Endothelial cell of umbilical vein (primary cell): ENCODE data around the gene PHF1. TPM values are rescaled to one million over a fixed set of nuclear protein-coding genes. Genes with fewer than 3 reads are reported as not detected.

Source experiments
- BruUV-seq: library from RNA; stranded (reverse); fragments of 400-500 nt; replicated peaks from 2 replicates; lab custom pipeline; 2021; lab: Mats Ljungman, UMichigan
- CTCF ChIA-PET: fragments of 300-600, 350-600 bp; sonication (Branson Sonifier 250); formaldehyde crosslinking; loops from one replicate; lab custom pipeline; 2021; ENCODE audit warnings: antibody characterized with exemption, inconsistent platforms; lab: Charles Lee
- POLR2A ChIA-PET: fragments of 300-600, 350-600 bp; sonication (Branson Sonifier 250); formaldehyde crosslinking; loops from one replicate; lab custom pipeline; 2021; ENCODE audit warnings: antibody characterized with exemption, inconsistent platforms; lab: Charles Lee
- DNase-seq: peaks from one replicate; pipeline ENCODE4 v3.0.0-alpha.2; 2011; ENCODE audit warnings: low read depth, low spot score
- FAIRE-seq: peaks from 2 replicates; lab custom pipeline; 2011; peaks lifted over from hg19 to GRCh38; lab: Jason Lieb, UNC
- H2AFZ ChIP-seq: 2 replicates; pipeline ENCODE4 v1.6.0; 2012; ENCODE audit warnings: low read depth, low read length, control low read depth, inconsistent platforms
- H3K27ac ChIP-seq: 2 replicates; pipeline ENCODE4 v1.5.1; 2011; ENCODE audit warnings: low read depth, mild to moderate bottlenecking, control low read depth, low read length, moderate library complexity; ENCODE audit not compliant: insufficient read depth
- H3K27me3 ChIP-seq, 2 experiments: 2 replicates each; pipeline versions ENCODE4 v1.6.0 to v1.6.1; 2011; ENCODE audit warnings: low read length in 2 of 2, mixed read lengths in 1 of 2; ENCODE audit not compliant: control insufficient read depth in 2 of 2, insufficient read depth in 2 of 2
- H3K36me3 ChIP-seq, 2 experiments: 2 replicates in 1 of 2; 3 replicates in 1 of 2; pipeline ENCODE4 v1.5.1; 2011; ENCODE audit warnings: low read length in 2 of 2, mild to moderate bottlenecking in 1 of 2, moderate library complexity in 1 of 2; ENCODE audit not compliant: control insufficient read depth in 2 of 2, insufficient read depth in 2 of 2; ENCODE audit errors: extremely low read depth in 1 of 2
- H3K4me1 ChIP-seq: 3 replicates; pipeline ENCODE4 v1.5.1; 2011; ENCODE audit warnings: mild to moderate bottlenecking, low read length; ENCODE audit not compliant: control insufficient read depth, insufficient read depth; ENCODE audit errors: extremely low read depth
- H3K4me2 ChIP-seq: 2 replicates; pipeline ENCODE4 v1.6.1; 2011; ENCODE audit warnings: low read length, control low read depth, mixed read lengths; ENCODE audit not compliant: insufficient read depth
- H3K4me3 ChIP-seq, 3 experiments: fragments of 200-600 bp in 1 of 3; sonication (generic), shearing (Covaris generic) in 1 of 3; replicated peaks in 1 of 3; 2 replicates each; pipeline ENCODE4 v1.5.1; 2011 to 2016; ENCODE audit warnings: control low read depth in 3 of 3, low read length in 3 of 3, mild to moderate bottlenecking in 2 of 3, inconsistent platforms in 1 of 3, low read depth in 1 of 3, moderate library complexity in 1 of 3; ENCODE audit not compliant: insufficient read depth in 1 of 3
- H3K79me2 ChIP-seq: 2 replicates; pipeline ENCODE4 v1.6.0; 2012; ENCODE audit warnings: low read length, inconsistent platforms; ENCODE audit not compliant: control insufficient read depth, insufficient read depth
- H3K9ac ChIP-seq: replicated peaks from 2 replicates; pipeline ENCODE3; 2011; ENCODE audit warnings: low read length, control low read depth; ENCODE audit not compliant: insufficient read depth; ENCODE audit errors: extremely low read depth
- H3K9me1 ChIP-seq: replicated peaks from 3 replicates; pipeline ENCODE4 v1.6.0; 2011; ENCODE audit warnings: mild to moderate bottlenecking, low read length; ENCODE audit not compliant: control insufficient read depth, insufficient read depth; ENCODE audit errors: extremely low read depth
- H3K9me3 ChIP-seq: replicated peaks from 2 replicates; pipeline ENCODE4 v1.5.1; 2012; ENCODE audit warnings: low read length, inconsistent platforms; ENCODE audit not compliant: control insufficient read depth, insufficient read depth
- H4K20me1 ChIP-seq: replicated peaks from 2 replicates; pipeline ENCODE3; 2011; ENCODE audit warnings: mild to moderate bottlenecking, low read length; ENCODE audit not compliant: control insufficient read depth, insufficient read depth; ENCODE audit errors: extremely low read depth
- CTCF ChIP-seq, 2 donors: IDR thresholded peaks; 1 replicate in 1 of 2; 2 replicates in 1 of 2; pipeline ENCODE4 v1.5.1; 2011; ENCODE audit warnings: low read length in 2 of 2, mild to moderate bottlenecking in 2 of 2, moderate library complexity in 2 of 2, control low read depth in 1 of 2, inconsistent platforms in 1 of 2, low read depth in 1 of 2; ENCODE audit not compliant: insufficient read depth in 1 of 2; ENCODE audit errors: extremely low read depth in 1 of 2
- EZH2 ChIP-seq: IDR thresholded peaks from 2 replicates; pipeline ENCODE4 v1.6.1; 2012; ENCODE audit warnings: borderline replicate concordance, low read depth, mild to moderate bottlenecking, moderate library complexity, low read length, inconsistent platforms; ENCODE audit not compliant: severe bottlenecking
- FOS ChIP-seq: IDR thresholded peaks from 2 replicates; pipeline ENCODE4 v1.6.1; 2011; ENCODE audit warnings: mild to moderate bottlenecking, low read length, moderate library complexity, borderline replicate concordance; ENCODE audit not compliant: insufficient read depth
- GATA2 ChIP-seq: IDR thresholded peaks from 2 replicates; pipeline ENCODE4 v1.7.0; 2011; ENCODE audit warnings: low read depth, mild to moderate bottlenecking, moderate library complexity, mixed read lengths, low read length; ENCODE audit not compliant: insufficient read length, insufficient read depth
- JUN ChIP-seq: IDR thresholded peaks from 2 replicates; pipeline ENCODE4 v1.6.1; 2011; ENCODE audit warnings: borderline replicate concordance, low read depth; ENCODE audit not compliant: insufficient read length, insufficient read depth
- MAX ChIP-seq: IDR thresholded peaks from 2 replicates; pipeline ENCODE4 v1.6.1; 2011; ENCODE audit not compliant: insufficient read depth, insufficient read length
- MYC ChIP-seq: IDR thresholded peaks from one replicate; pipeline ENCODE4 v1.6.1; 2011; ENCODE audit warnings: mild to moderate bottlenecking, low read depth, low read length
- POLR2A ChIP-seq: IDR thresholded peaks from 2 replicates; pipeline ENCODE4 v1.6.1; 2012; ENCODE audit warnings: low read depth, mild to moderate bottlenecking, control low read depth, low read length
- dilution Hi-C: fragments of 300-500 bp; cut with MboI; formaldehyde crosslinking; loops from one replicate; pipeline ENCODE4 v1.15.0; 2019; ENCODE audit warnings: low sequenced_read_pairs; ENCODE audit not compliant: extremely low pct_ligation_motif_present
- intact Hi-C: fragments of 100-400 bp; cut with micrococcal nuclease; formaldehyde crosslinking; loops from one replicate; pipeline ENCODE4 v1.10.0; 2022
- polyA plus RNA-seq, 4 experiments: library from polyadenylated mRNA; depleted of rRNA in 3 of 4; stranded (reverse) in 3 of 4; unstranded in 1 of 4; fragments of >200 nt; gene quantifications; 2 replicates each; pipeline versions ENCODE4 v1.2.1 to v1.2.3, GENCODE V29; 2011 to 2012; ENCODE audit warnings: missing spikeins in 1 of 4
- total RNA-seq: library from RNA; stranded (reverse); gene quantifications from 2 replicates; pipeline ENCODE4 v1.2.3, GENCODE V29; 2021

Gene PHF1
- total and polyA plus RNA-seq, 2 donors (not counting 3 experiments of a cell fraction or from before 2014, with no cell fraction given): 32.5 to 53.1 TPM

GRCh38 chr6:33430334-33430733 is 19.5 kb downstream of the PHF1 start:
- no peak for FAIRE-seq
- no peak overlapping the region for H3K4me3 ChIP-seq

More at GRCh38 chr6:33430334-33430733, 19.5 kb downstream of the PHF1 start:
- peaks cover 25% of the 10 kb centered on the region for H3K4me1 ChIP-seq
- H4K20me1 ChIP-seq: no peaks in the 10 kb centered on the region
- H3K9ac ChIP-seq: no peak overlapping the region
- H3K27ac ChIP-seq: no peak overlapping the region
- H3K36me3 ChIP-seq: peaks cover 0 to under 1% of the 10 kb centered on the region in 2 experiments
- ChIA-PET POLR2A (interaction anchor here (0.5 kb wide), 1 partner anchor 147 kb away, joined by 3 read pairs; no protein-coding TSS in a partner anchor), CTCF (interaction anchor here (0.6 to 1.5 kb wide), 5 partner anchors 12 to 160 kb away, joined by 3 to 5 read pairs (median 4); partner anchors contain the start of genes CUTA and ZBTB9)
- H3K4me2 ChIP-seq: no peak overlapping the region
- no peak overlapping the region for H2AFZ ChIP-seq
- TF ChIP-seq POLR2A: no peak
- TF ChIP-seq CTCF (IDR thresholded peaks at IDR 0.05; ENCODE audit: extremely low read depth in 1 of 2, insufficient read depth in 1 of 2, low read depth in 1 of 2, low read length in 2 of 2): no peak
- TF ChIP-seq MYC: no peak
- no peak for TF ChIP-seq EZH2
- no peak for TF ChIP-seq GATA2
- TF ChIP-seq MAX: no peak
- no peak for TF ChIP-seq FOS
- no peak for TF ChIP-seq JUN
- H3K27me3 ChIP-seq: no peaks in the 10 kb centered on the region
- no peaks in the 10 kb centered on the region for H3K79me2 ChIP-seq
- BruUV-seq: no TSS peak
- dilution Hi-C loops (no loop called here), intact Hi-C loops (no loop called here)
- no peak for DNase-seq
- H3K9me1 ChIP-seq: no peaks in the 10 kb centered on the region
- no peaks in the 10 kb centered on the region for H3K9me3 ChIP-seq
